GM12873 (cell line): ENCODE data around the gene YPEL3.

Experiments
- CTCF ChIP-seq: IDR thresholded peaks from 2 replicates; pipeline ENCODE4 v1.5.1; 2012; ENCODE audit warnings: low read depth, mild to moderate bottlenecking, moderate library complexity, low read length, control low read depth; ENCODE audit not compliant: insufficient read depth; ENCODE audit errors: missing control alignments

The YPEL3 gene

GRCh38 chr16:30115238-30115637 is 19.2 kb upstream of the YPEL3 start:
- no peak for TF ChIP-seq CTCF

DNA sequence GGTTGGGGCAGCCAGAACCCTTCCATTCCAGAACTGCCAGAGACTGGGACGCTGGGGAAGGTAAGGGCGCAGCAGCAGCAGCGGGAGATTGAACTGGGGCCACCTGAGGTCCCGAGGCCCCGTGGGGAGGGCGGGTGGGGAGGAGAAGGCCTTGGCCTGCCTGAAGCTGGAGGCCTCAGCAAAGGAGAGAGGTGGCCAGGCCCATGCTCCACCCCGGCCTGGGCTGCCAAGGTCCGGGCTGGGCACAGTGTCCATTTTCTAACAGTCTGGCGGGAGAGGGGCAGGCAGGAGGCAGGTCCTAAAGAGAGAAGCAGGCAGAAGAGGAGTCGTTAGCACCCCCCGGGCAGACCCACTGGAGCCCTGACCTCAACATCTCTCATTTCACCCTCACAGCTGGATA is 18.4 kb upstream of the YPEL3 start:
- no peak for TF ChIP-seq CTCF

DNA sequence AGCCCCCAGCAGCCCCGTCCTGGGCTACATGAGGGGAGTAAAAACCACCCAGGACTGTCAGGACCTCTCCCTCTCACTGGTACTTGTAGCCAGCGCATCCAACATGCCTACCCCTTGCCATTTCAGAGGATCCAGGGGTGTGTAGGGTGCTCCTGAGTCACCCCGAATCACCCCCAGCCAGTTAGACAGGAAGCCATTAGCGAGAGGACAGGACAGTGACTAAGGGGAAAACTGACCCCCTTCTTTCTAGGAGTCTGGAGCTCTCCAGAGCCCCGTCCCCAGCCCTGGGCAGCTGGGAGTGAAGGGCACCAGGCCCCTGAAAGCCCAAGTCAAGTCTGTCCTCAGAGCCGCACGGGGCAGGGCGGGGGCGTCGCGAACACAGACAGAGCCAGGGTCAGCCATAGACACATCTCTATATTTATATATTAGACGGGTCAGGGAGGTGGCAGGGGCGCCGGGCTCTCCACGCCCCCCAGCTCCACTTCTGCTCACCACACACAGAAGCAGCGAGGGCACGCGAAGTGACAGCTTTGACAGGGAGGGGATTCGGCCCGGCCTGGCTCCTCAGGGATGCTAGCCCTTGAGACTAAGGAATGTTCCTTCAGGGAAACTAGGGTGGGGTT is 17.8 kb upstream of the YPEL3 start:
- TF ChIP-seq CTCF = no peak

DNA sequence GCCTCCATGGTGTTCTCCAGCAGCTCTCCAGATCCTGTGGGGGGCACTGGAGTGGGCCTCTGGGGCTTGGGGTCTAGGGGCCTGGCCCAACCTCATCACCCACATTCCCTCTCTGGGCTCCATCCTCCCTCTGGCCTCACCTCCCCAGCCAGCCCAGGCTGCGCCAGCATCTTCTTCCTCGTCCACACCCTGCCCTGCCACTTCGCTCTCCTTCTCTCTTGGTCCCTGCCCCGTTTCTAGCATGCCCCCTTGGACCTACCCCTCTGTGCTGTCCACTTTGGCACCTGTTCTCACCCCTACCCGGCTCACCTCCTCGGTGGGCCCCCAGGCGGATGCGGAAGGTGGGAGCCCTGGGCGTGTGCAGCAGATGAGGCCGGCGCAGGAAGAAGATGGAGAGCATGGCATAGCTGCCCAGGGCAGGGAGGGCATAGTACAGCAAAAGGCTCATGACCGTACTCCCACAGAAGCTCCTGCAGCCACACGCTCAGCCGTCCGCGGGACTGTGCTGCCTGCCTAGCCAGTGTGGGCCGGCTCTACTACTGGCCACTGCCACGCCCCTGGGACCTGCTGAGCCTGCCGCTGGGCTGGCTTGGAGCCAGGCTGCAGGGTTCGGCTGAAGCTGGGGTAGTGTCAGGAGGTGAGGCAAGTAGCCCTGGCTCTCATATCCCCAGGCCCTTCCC is 17.2 kb upstream of the YPEL3 start, which contains the start of gene GDPD3:
Gene GDPD3 (minus strand): TSS at position 507 of the 680 bp plus-strand sequence. CDS start 59 bp downstream, at position 448.
- no peak for TF ChIP-seq CTCF

- peak; percentile 86 for TF ChIP-seq CTCF
These were observed 16.4 kb upstream of the YPEL3 start for GRCh38 chr16:30112197-30113030.

DNA sequence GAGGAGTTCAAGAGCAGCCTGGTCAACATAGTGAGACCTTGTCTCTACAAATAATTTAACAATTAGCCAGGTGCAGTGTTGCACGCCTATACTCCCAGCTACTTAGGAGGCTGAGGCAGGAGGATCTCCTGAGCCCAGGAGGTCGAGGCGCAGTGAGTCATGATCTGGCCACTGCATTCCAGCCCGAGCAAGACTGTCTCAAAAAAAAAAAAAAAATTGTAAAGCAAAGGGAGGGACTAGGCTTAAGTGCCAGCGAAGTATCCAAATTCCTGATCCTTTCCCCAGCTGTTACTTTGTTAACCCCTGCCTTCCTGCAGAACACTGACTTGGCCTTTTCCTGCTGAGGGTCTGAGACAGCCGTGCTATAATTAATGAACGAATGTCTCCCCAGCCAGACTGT is 14.6 kb upstream of the YPEL3 start:
- TF ChIP-seq CTCF = no peak
